Keratinocyte (primary cell): ENCODE measurements around the gene RABL2B. TPM values are rescaled to one million over a fixed set of nuclear protein-coding genes. Genes with fewer than 3 reads are reported as not detected.

Source experiments
- DNase-seq: peaks from one replicate; pipeline ENCODE4 v3.0.0-alpha.2; 2011; ENCODE audit warnings: low read depth, missing footprints, low spot score
- FAIRE-seq: peaks from 2 replicates; lab custom pipeline; 2011; peaks lifted over from hg19 to GRCh38; lab: Jason Lieb, UNC
- H2AFZ ChIP-seq: 2 replicates; pipeline ENCODE4 v1.6.0; 2012; ENCODE audit warnings: low read length, control low read depth, inconsistent platforms; ENCODE audit not compliant: control insufficient read depth
- H3K27ac ChIP-seq: 2 replicates; pipeline ENCODE4 v1.5.1; 2011; ENCODE audit warnings: low read length; ENCODE audit not compliant: control insufficient read depth, insufficient read depth
- H3K27me3 ChIP-seq: 3 replicates; pipeline ENCODE4 v1.6.0; 2011; ENCODE audit warnings: low read length; ENCODE audit not compliant: control insufficient read depth, insufficient read depth; ENCODE audit errors: extremely low read depth
- H3K36me3 ChIP-seq, 2 experiments: 2 replicates in 1 of 2; 3 replicates in 1 of 2; pipeline ENCODE4 v1.5.1; 2011; ENCODE audit warnings: low read length in 2 of 2, mild to moderate bottlenecking in 1 of 2; ENCODE audit not compliant: control insufficient read depth in 2 of 2, insufficient read depth in 2 of 2; ENCODE audit errors: extremely low read depth in 1 of 2
- H3K4me1 ChIP-seq: 3 replicates; pipeline ENCODE4 v1.5.1; 2011; ENCODE audit warnings: low read length; ENCODE audit not compliant: control insufficient read depth, insufficient read depth; ENCODE audit errors: extremely low read depth
- H3K4me2 ChIP-seq: 3 replicates; pipeline ENCODE4 v1.6.0; 2011; ENCODE audit warnings: low read depth, low read length; ENCODE audit not compliant: control insufficient read depth, insufficient read depth; ENCODE audit errors: extremely low read depth
- H3K4me3 ChIP-seq, 3 experiments: fragments of 200-600 bp in 1 of 3; sonication (generic) in 1 of 3; 2 replicates in 2 of 3; 3 replicates in 1 of 3; pipeline ENCODE4 v1.5.1; 2011 to 2016; ENCODE audit warnings: low read length in 3 of 3, mild to moderate bottlenecking in 3 of 3, control low read depth in 2 of 3, inconsistent platforms in 1 of 3, low read depth in 1 of 3, mixed read lengths in 1 of 3, mixed run types in 1 of 3, moderate library complexity in 1 of 3; ENCODE audit not compliant: control insufficient read depth in 2 of 3, insufficient read depth in 2 of 3; ENCODE audit errors: extremely low read depth in 1 of 3
- H3K79me2 ChIP-seq: 2 replicates; pipeline ENCODE4 v1.6.0; 2012; ENCODE audit warnings: low read length; ENCODE audit not compliant: control insufficient read depth, insufficient read depth
- H3K9ac ChIP-seq: 3 replicates; pipeline ENCODE4 v1.6.0; 2011; ENCODE audit warnings: low read length; ENCODE audit not compliant: control insufficient read depth, insufficient read depth; ENCODE audit errors: extremely low read depth
- H3K9me1 ChIP-seq: 3 replicates; pipeline ENCODE4 v1.6.0; 2011; ENCODE audit warnings: low read length; ENCODE audit not compliant: control insufficient read depth, insufficient read depth; ENCODE audit errors: extremely low read depth
- H3K9me3 ChIP-seq: 2 replicates; pipeline ENCODE4 v1.5.1; 2012; ENCODE audit warnings: low read depth, low read length; ENCODE audit not compliant: control insufficient read depth
- H4K20me1 ChIP-seq: 3 replicates; pipeline ENCODE4 v1.6.0; 2011; ENCODE audit warnings: low read length; ENCODE audit not compliant: control insufficient read depth, insufficient read depth; ENCODE audit errors: extremely low read depth
- EZH2 ChIP-seq: IDR thresholded peaks from one replicate; pipeline ENCODE4 v1.6.1; 2012; ENCODE audit warnings: inconsistent platforms, mild to moderate bottlenecking, low read length, moderate library complexity
- dilution Hi-C: fragments of 300-500 bp; cut with MboI; formaldehyde crosslinking; loops from one replicate; pipeline ENCODE4 v1.7.0; 2020; ENCODE audit warnings: low sequenced_read_pairs; ENCODE audit not compliant: extremely low pct_ligation_motif_present
- polyA plus RNA-seq, 5 experiments: library from polyadenylated mRNA; depleted of rRNA in 3 of 5; stranded (reverse) in 3 of 5; stranded (forward) in 1 of 5; unstranded in 1 of 5; fragments of >200 nt; gene quantifications; 1 replicate in 1 of 5; 2 replicates in 3 of 5; 3 replicates in 1 of 5; pipeline versions ENCODE4 v1.2.1 to v1.2.3, GENCODE V29; 2011 to 2012; ENCODE audit warnings: missing spikeins in 2 of 5, low read depth in 1 of 5, low replicate concordance in 1 of 5
- TF ChIP-seq, protein P1 (sequence below), 3 experiments: IDR thresholded peaks in 1 of 3; conservative IDR thresholded peaks in 1 of 3; optimal IDR thresholded peaks in 1 of 3; 2 replicates in 2 of 3; 3 replicates in 1 of 3; pipeline versions ENCODE3 to v1.5.1; 2011; ENCODE audit warnings: low read length in 3 of 3, mild to moderate bottlenecking in 3 of 3, moderate library complexity in 2 of 3, control low read depth in 1 of 3, inconsistent platforms in 1 of 3; ENCODE audit not compliant: insufficient read depth in 2 of 3; ENCODE audit errors: extremely low read depth in 1 of 3

Gene RABL2B
- polyA plus RNA-seq, 1 donor (not counting 4 experiments of a cell fraction or from before 2014, with no cell fraction given), result 29.8 TPM

GRCh38 chr22:50734343-50734771 lies 49.1 kb downstream of the RABL2B start:
- dilution Hi-C loops, result no loop called here
- H3K9ac ChIP-seq, result no peak overlapping the region
- no peaks in the 10 kb centered on the region for H3K9me1 ChIP-seq
- H3K4me3 ChIP-seq, result no peak overlapping the region
- H3K4me2 ChIP-seq, result no peak overlapping the region
- no peaks in the 10 kb centered on the region for H4K20me1 ChIP-seq
- DNase-seq (no peak), FAIRE-seq (no peak)
- peaks cover 17% of the 10 kb centered on the region for H3K27me3 ChIP-seq
- no peaks in the 10 kb centered on the region for H3K36me3 ChIP-seq
- no peak overlapping the region for H2AFZ ChIP-seq
- no peaks in the 10 kb centered on the region for H3K79me2 ChIP-seq
- H3K4me1 ChIP-seq, result peaks cover 10% of the 10 kb centered on the region
- H3K27ac ChIP-seq, result no peak overlapping the region
- TF ChIP-seq, protein P1, sequence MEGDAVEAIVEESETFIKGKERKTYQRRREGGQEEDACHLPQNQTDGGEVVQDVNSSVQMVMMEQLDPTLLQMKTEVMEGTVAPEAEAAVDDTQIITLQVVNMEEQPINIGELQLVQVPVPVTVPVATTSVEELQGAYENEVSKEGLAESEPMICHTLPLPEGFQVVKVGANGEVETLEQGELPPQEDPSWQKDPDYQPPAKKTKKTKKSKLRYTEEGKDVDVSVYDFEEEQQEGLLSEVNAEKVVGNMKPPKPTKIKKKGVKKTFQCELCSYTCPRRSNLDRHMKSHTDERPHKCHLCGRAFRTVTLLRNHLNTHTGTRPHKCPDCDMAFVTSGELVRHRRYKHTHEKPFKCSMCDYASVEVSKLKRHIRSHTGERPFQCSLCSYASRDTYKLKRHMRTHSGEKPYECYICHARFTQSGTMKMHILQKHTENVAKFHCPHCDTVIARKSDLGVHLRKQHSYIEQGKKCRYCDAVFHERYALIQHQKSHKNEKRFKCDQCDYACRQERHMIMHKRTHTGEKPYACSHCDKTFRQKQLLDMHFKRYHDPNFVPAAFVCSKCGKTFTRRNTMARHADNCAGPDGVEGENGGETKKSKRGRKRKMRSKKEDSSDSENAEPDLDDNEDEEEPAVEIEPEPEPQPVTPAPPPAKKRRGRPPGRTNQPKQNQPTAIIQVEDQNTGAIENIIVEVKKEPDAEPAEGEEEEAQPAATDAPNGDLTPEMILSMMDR (optimal IDR thresholded peaks at IDR 0.05 in 1 of 3, IDR thresholded peaks at IDR 0.05 in 1 of 3, conservative IDR thresholded peaks at IDR 0.05 in 1 of 3; ENCODE audit: extremely low read depth in 1 of 3, insufficient read depth in 2 of 3, low read length in 3 of 3), result no peak
- TF ChIP-seq EZH2, result no peak
- no peaks in the 10 kb centered on the region for H3K9me3 ChIP-seq

- Histone ChIP-seq H3K4me1 (peaks cover 10% of the 10 kb centered on the region), H3K4me2 (no peak overlapping the region), H3K9me1 (no peaks in the 10 kb centered on the region), H2AFZ (no peak overlapping the region), H3K27me3 (peaks cover 17% of the 10 kb centered on the region), H3K9ac (no peak overlapping the region), H3K9me3 (no peaks in the 10 kb centered on the region), H3K36me3 (no peaks in the 10 kb centered on the region), H4K20me1 (no peaks in the 10 kb centered on the region), H3K4me3 (no peak overlapping the region), H3K79me2 (no peaks in the 10 kb centered on the region), H3K27ac (no peak overlapping the region)
- no peak for DNase-seq
- TF ChIP-seq, protein P1 (optimal IDR thresholded peaks at IDR 0.05 in 1 of 3, IDR thresholded peaks at IDR 0.05 in 1 of 3, conservative IDR thresholded peaks at IDR 0.05 in 1 of 3; ENCODE audit: extremely low read depth in 1 of 3, insufficient read depth in 2 of 3, low read length in 3 of 3), result no peak
- no peak for TF ChIP-seq EZH2
- dilution Hi-C loops, result no loop called here
- FAIRE-seq, result no peak
Observed at GRCh38 chr22:50733521-50734342, 49.7 kb downstream of the RABL2B start.
